H1 (cell line): ENCODE results near the gene PRAMEF12. TPM values are rescaled to one million over a fixed set of nuclear protein-coding genes. Genes with fewer than 3 reads are reported as not detected.

ENCODE experiments used
- CTCF ChIA-PET: fragments of 300-600 bp; sonication (Branson Sonifier 250); formaldehyde crosslinking; loops from one replicate; lab custom pipeline; 2021; ENCODE audit not compliant: partially characterized antibody; lab: Charles Lee
- POLR2A ChIA-PET: fragments of 300-600 bp; sonication (Branson Sonifier 250); formaldehyde crosslinking; loops from one replicate; lab custom pipeline; 2021; ENCODE audit warnings: inconsistent platforms; ENCODE audit not compliant: partially characterized antibody; lab: Charles Lee
- DNase-seq, 2 experiments: peaks; one replicate each; pipeline versions ENCODE4 v3.0.0 to v3.0.0-alpha.2; 2010 to 2022; ENCODE audit warnings: low spot score in 2 of 2, low read depth in 1 of 2, mixed read lengths in 1 of 2
- FAIRE-seq: peaks from 2 replicates; lab custom pipeline; 2011; peaks lifted over from hg19 to GRCh38; lab: Jason Lieb, UNC
- H2AFZ ChIP-seq: 2 replicates; pipeline ENCODE4 v1.8.1; 2012; ENCODE audit warnings: low read length, inconsistent platforms
- H2AK5ac ChIP-seq: 2 replicates; pipeline ENCODE4 v1.6.1; 2013; ENCODE audit warnings: low read depth, low read length
- H2BK120ac ChIP-seq: replicated peaks from 2 replicates; pipeline ENCODE3; 2013; ENCODE audit warnings: low read depth, low read length, inconsistent platforms
- H2BK12ac ChIP-seq: 2 replicates; pipeline ENCODE4 v1.6.1; 2013; ENCODE audit warnings: low read depth, low read length
- H2BK15ac ChIP-seq: 2 replicates; pipeline ENCODE4 v1.6.1; 2013; ENCODE audit warnings: low read length
- H2BK20ac ChIP-seq: 2 replicates; pipeline ENCODE4 v1.6.1; 2013; ENCODE audit warnings: low read length
- H2BK5ac ChIP-seq: 2 replicates; pipeline ENCODE4 v1.6.1; 2013; ENCODE audit warnings: low read depth, low read length
- H3K14ac ChIP-seq: 2 replicates; pipeline ENCODE4 v1.6.1; 2013; ENCODE audit warnings: inconsistent platforms; ENCODE audit not compliant: insufficient read length
- H3K18ac ChIP-seq: 2 replicates; pipeline ENCODE4 v1.6.1; 2013; ENCODE audit warnings: low read length; ENCODE audit errors: extremely low read depth
- H3K23ac ChIP-seq: 2 replicates; pipeline ENCODE4 v1.6.1; 2013; ENCODE audit warnings: inconsistent platforms; ENCODE audit not compliant: insufficient read length
- H3K23me2 ChIP-seq: 2 replicates; pipeline ENCODE4 v1.6.1; 2013; ENCODE audit warnings: low read depth, low read length
- H3K27ac ChIP-seq: 2 replicates; pipeline ENCODE4 v1.6.1; 2011; ENCODE audit warnings: low read depth, low read length, inconsistent platforms
- H3K27me3 ChIP-seq, 4 experiments: replicated peaks in 1 of 4; 1 replicate in 1 of 4; 2 replicates in 3 of 4; pipeline versions ENCODE4 v1.6.1 to v1.8.1; 2011 to 2013; ENCODE audit warnings: low read length in 3 of 4, mild to moderate bottlenecking in 3 of 4, inconsistent platforms in 2 of 4, mixed read lengths in 2 of 4, moderate library complexity in 1 of 4; ENCODE audit not compliant: control insufficient read depth in 3 of 4, insufficient read depth in 3 of 4; ENCODE audit errors: extremely low read depth in 1 of 4
- H3K36me3 ChIP-seq, 4 experiments: 2 replicates each; pipeline versions ENCODE4 v1.6.1 to v1.8.1; 2011 to 2013; ENCODE audit warnings: mild to moderate bottlenecking in 4 of 4, low read length in 3 of 4, moderate library complexity in 2 of 4, control low read depth in 1 of 4, inconsistent platforms in 1 of 4; ENCODE audit not compliant: insufficient read depth in 4 of 4, control insufficient read depth in 2 of 4
- H3K4ac ChIP-seq: replicated peaks from 2 replicates; pipeline ENCODE3; 2013; ENCODE audit warnings: low read length, low read depth, mixed read lengths, inconsistent platforms; ENCODE audit not compliant: insufficient read length
- H3K4me1 ChIP-seq, 4 experiments: replicated peaks in 1 of 4; 1 replicate in 1 of 4; 2 replicates in 3 of 4; pipeline versions ENCODE4 v1.6.1 to v1.8.1; 2011 to 2013; ENCODE audit warnings: low read length in 3 of 4, inconsistent platforms in 2 of 4, mixed read lengths in 1 of 4; ENCODE audit not compliant: insufficient read depth in 4 of 4, control insufficient read depth in 3 of 4
- H3K4me2 ChIP-seq, 2 experiments: 2 replicates each; pipeline versions ENCODE4 v1.6.1 to v1.8.1; 2011 to 2013; ENCODE audit warnings: low read depth in 2 of 2, low read length in 2 of 2, control low read depth in 1 of 2, inconsistent platforms in 1 of 2, mild to moderate bottlenecking in 1 of 2; ENCODE audit not compliant: insufficient read depth in 1 of 2
- H3K4me3 ChIP-seq, 4 experiments: fragments of 200-600, 300-600 bp in 1 of 4; sonication (generic), shearing (Covaris generic), sonication (Bioruptor Twin) in 1 of 4; 2 replicates each; pipeline versions ENCODE4 v1.5.1 to v1.8.1; 2011 to 2016; ENCODE audit warnings: low read length in 4 of 4, low read depth in 3 of 4, control low read depth in 2 of 4, inconsistent platforms in 2 of 4, mild to moderate bottlenecking in 2 of 4, mixed read lengths in 1 of 4, moderate library complexity in 1 of 4; ENCODE audit not compliant: insufficient read depth in 2 of 4; ENCODE audit errors: extremely low read depth in 1 of 4
- H3K56ac ChIP-seq: replicated peaks from 2 replicates; pipeline ENCODE3; 2013; ENCODE audit warnings: low read depth, mild to moderate bottlenecking, mixed read lengths, low read length, inconsistent platforms; ENCODE audit not compliant: insufficient read length
- H3K79me1 ChIP-seq: 2 replicates; pipeline ENCODE4 v1.6.1; 2013; ENCODE audit warnings: low read depth, low read length, control low read depth
- H3K79me2 ChIP-seq, 2 experiments: 2 replicates each; pipeline versions ENCODE4 v1.6.1 to v1.8.1; 2012 to 2013; ENCODE audit warnings: low read length in 2 of 2, mild to moderate bottlenecking in 2 of 2, inconsistent platforms in 1 of 2; ENCODE audit not compliant: insufficient read depth in 2 of 2, control insufficient read depth in 1 of 2
- H3K9ac ChIP-seq, 4 experiments: replicated peaks in 1 of 4; 1 replicate in 1 of 4; 2 replicates in 3 of 4; pipeline versions ENCODE4 v1.6.1 to v1.8.1; 2011 to 2013; ENCODE audit warnings: low read depth in 3 of 4, low read length in 3 of 4, control low read depth in 2 of 4, mild to moderate bottlenecking in 2 of 4, moderate library complexity in 2 of 4, inconsistent platforms in 1 of 4; ENCODE audit errors: extremely low read depth in 1 of 4
- H3K9me3 ChIP-seq, 2 experiments: 2 replicates each; pipeline versions ENCODE4 v1.6.1 to v1.8.1; 2012 to 2013; ENCODE audit warnings: mild to moderate bottlenecking in 2 of 2, moderate library complexity in 2 of 2, control low read depth in 1 of 2, inconsistent platforms in 1 of 2, low read depth in 1 of 2, low read length in 1 of 2, mixed read lengths in 1 of 2; ENCODE audit not compliant: insufficient read depth in 2 of 2
- H4K20me1 ChIP-seq, 2 experiments: replicated peaks in 1 of 2; 2 replicates each; pipeline versions ENCODE3 to v1.8.1; 2011 to 2013; ENCODE audit warnings: inconsistent platforms in 2 of 2, low read length in 2 of 2, mild to moderate bottlenecking in 1 of 2; ENCODE audit not compliant: insufficient read depth in 2 of 2, control insufficient read depth in 1 of 2
- H4K5ac ChIP-seq: 2 replicates; pipeline ENCODE4 v1.6.1; 2013; ENCODE audit warnings: low read length, low read depth, mixed read lengths, inconsistent platforms; ENCODE audit not compliant: insufficient read length
- H4K8ac ChIP-seq: 2 replicates; pipeline ENCODE4 v1.8.0; 2013; ENCODE audit warnings: mild to moderate bottlenecking, moderate library complexity, low read length, inconsistent platforms; ENCODE audit not compliant: insufficient read depth; ENCODE audit errors: extremely low read depth
- H4K91ac ChIP-seq: replicated peaks from 2 replicates; pipeline ENCODE3; 2013; ENCODE audit warnings: low read length, mixed read lengths, inconsistent platforms; ENCODE audit not compliant: insufficient read length
- ASH2L ChIP-seq: fragments of 200-600, 300-600 bp; sonication (generic); IDR thresholded peaks from one replicate; pipeline ENCODE4 v1.7.1; 2017; ENCODE audit warnings: low read length
- CBX8 ChIP-seq: fragments of 300-800, 300-1000 bp; sonication (generic); IDR thresholded peaks from 2 replicates; pipeline ENCODE4 v1.7.1; 2016; ENCODE audit warnings: low read depth, low read length, borderline replicate concordance
- GABPA ChIP-seq: IDR thresholded peaks from 2 replicates; pipeline ENCODE4 v1.6.1; 2011; ENCODE audit warnings: mild to moderate bottlenecking, low read length, moderate library complexity, borderline replicate concordance; ENCODE audit not compliant: insufficient read depth
- GTF2F1 ChIP-seq: IDR thresholded peaks from 2 replicates; pipeline ENCODE4 v1.6.1; 2012; ENCODE audit warnings: low read depth, low read length, improper control_type of control experiment, borderline replicate concordance
- JUND ChIP-seq: IDR thresholded peaks from 2 replicates; pipeline ENCODE4 v1.6.1; 2011; ENCODE audit warnings: mild to moderate bottlenecking, improper control_type of control experiment, low read length
- NRF1 ChIP-seq: IDR thresholded peaks from 2 replicates; pipeline ENCODE4 v1.6.1; 2011; ENCODE audit warnings: mild to moderate bottlenecking, low read depth, low read length, improper control_type of control experiment
- POLR2A ChIP-seq, 2 experiments: IDR thresholded peaks; 1 replicate in 1 of 2; 2 replicates in 1 of 2; pipeline ENCODE4 v1.6.1; 2011; ENCODE audit warnings: low read depth in 2 of 2, low read length in 2 of 2, mild to moderate bottlenecking in 2 of 2; ENCODE audit errors: control extremely low read depth in 1 of 2
- POLR2AphosphoS5 ChIP-seq: IDR thresholded peaks from 2 replicates; pipeline ENCODE4 v1.6.1; 2011; ENCODE audit warnings: low read depth, low read length
- RAD21 ChIP-seq, 2 experiments: IDR thresholded peaks in 1 of 2; conservative IDR thresholded peaks in 1 of 2; 2 replicates each; pipeline ENCODE4 v1.6.1; 2011; ENCODE audit warnings: low read depth in 2 of 2, low read length in 2 of 2, improper control_type of control experiment in 1 of 2, inconsistent platforms in 1 of 2, mild to moderate bottlenecking in 1 of 2, moderate library complexity in 1 of 2
- RBBP5 ChIP-seq: IDR thresholded peaks from 2 replicates; pipeline ENCODE4 v1.7.1; 2012; ENCODE audit warnings: low read depth, mild to moderate bottlenecking, inconsistent platforms, low read length, moderate library complexity, borderline replicate concordance
- SIRT6 ChIP-seq: IDR thresholded peaks from one replicate; pipeline ENCODE4 v1.7.1; 2012; ENCODE audit warnings: low read length, inconsistent platforms
- SP2 ChIP-seq: IDR thresholded peaks from 2 replicates; pipeline ENCODE4 v1.6.1; 2012; ENCODE audit warnings: mild to moderate bottlenecking, low read length, inconsistent platforms
- SUZ12 ChIP-seq: fragments of 200-600 bp; sonication (generic); IDR thresholded peaks from 2 replicates; pipeline ENCODE4 v1.6.1; 2012; ENCODE audit warnings: mild to moderate bottlenecking, inconsistent platforms, low read length, moderate library complexity, mixed read lengths
- TCF12 ChIP-seq: IDR thresholded peaks from 2 replicates; pipeline ENCODE4 v1.6.1; 2011; ENCODE audit warnings: low read depth, mild to moderate bottlenecking, low read length
- WGBS, 2 experiments: shearing (Covaris generic) in 1 of 2; methylation state at CpG; one replicate each; pipeline versions ENCODE4 v1.1.6 to v1.1.7; 2013 to 2015; ENCODE audit warnings: low lambda C conversion rate in 2 of 2, mixed read lengths in 2 of 2, inconsistent platforms in 1 of 2, low coverage in 1 of 2, missing lambda C conversion rate in 1 of 2; ENCODE audit not compliant: insufficient replicate concordance in 2 of 2, insufficient coverage in 1 of 2, insufficient read length in 1 of 2; ENCODE audit errors: extremely low coverage in 1 of 2, missing lambda C conversion rate in 1 of 2; 5-methylcytosine and 5-hydroxymethylcytosine counted together
- polyA plus RNA-seq, 7 experiments: library from polyadenylated mRNA; depleted of rRNA in 3 of 7; stranded (reverse) in 5 of 7; unstranded in 2 of 7; fragments of >200 nt in 5 of 7; fragments of 200-250 nt in 2 of 7; gene quantifications; 1 replicate in 5 of 7; 2 replicates in 1 of 7; 4 replicates in 1 of 7; pipeline versions ENCODE4 v1.2.1 to v1.2.3, GENCODE V29; 2011 to 2013; ENCODE audit warnings: missing spikeins in 2 of 7, mixed read lengths in 2 of 7
- total RNA-seq: library from RNA; stranded (reverse); fragmentation: NEBNext Ultra II Directional; extraction: Animal tissue kit (Norgen Biotek cat#: 25700); gene quantifications from 2 replicates; pipeline ENCODE4 v1.2.1, GENCODE V29; 2021

The PRAMEF12 gene
- total and polyA plus RNA-seq, 2 of the 8 experiments (the other 6 are each of a cell fraction or from before 2014, with no cell fraction given), result not detected

DNA sequence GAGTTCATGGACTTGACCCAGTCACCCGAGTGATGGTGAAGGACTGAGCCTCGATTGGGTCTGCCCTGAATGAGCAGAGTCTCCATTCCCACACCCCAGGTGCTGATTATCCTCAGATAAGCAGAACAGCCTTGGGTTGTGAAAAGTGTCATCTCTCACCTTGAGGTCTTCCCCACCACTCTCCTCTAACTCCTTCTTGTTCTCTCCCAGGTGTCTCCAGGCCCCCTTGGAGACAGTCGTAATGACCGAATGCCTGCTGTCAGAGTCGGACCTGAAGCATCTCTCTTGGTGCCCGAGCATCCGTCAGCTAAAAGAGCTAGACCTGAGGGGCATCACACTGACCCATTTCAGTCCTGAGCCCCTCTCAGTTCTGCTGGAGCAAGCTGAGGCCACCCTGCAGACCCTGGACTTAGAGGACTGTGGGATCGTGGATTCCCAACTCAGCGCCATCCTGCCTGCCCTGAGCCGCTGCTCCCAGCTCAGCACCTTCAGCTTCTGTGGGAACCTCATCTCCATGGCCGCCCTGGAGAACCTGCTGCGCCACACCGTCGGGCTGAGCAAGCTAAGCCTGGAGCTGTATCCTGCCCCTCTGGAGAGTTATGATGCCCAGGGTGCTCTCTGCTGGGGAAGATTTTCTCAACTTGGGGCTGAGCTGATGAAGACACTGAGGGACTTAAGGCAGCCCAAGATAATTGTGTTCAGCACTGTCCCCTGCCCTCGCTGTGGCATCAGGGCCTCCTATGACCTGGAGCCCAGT lies 3.4 kb downstream of the PRAMEF12 start:
- Histone ChIP-seq H3K79me1 (no peaks in the 10 kb centered on the region), H3K36me3 (no peaks in the 10 kb centered on the region), H3K9me3 (no peaks in the 10 kb centered on the region), H3K4me1 (no peaks in the 10 kb centered on the region; a peak in 1 of 7 replicates), H3K79me2 (no peaks in the 10 kb centered on the region), H2BK12ac (no peak overlapping the region), H4K20me1 (no peaks in the 10 kb centered on the region), H3K23me2 (no peaks in the 10 kb centered on the region), H3K4me3 (no peak overlapping the region), H2AK5ac (no peak overlapping the region), H2BK120ac (no peak overlapping the region), H3K14ac (no peak overlapping the region), H2BK15ac (no peak overlapping the region), H4K8ac (no peak overlapping the region), H3K23ac (no peak overlapping the region), H3K56ac (no peak overlapping the region), H4K5ac (no peak overlapping the region), H3K4ac (no peak overlapping the region), H3K9ac (no peak overlapping the region), H4K91ac (no peak overlapping the region), H3K27me3 (no peaks in the 10 kb centered on the region), H2AFZ (no peak overlapping the region), H3K27ac (no peak overlapping the region), H3K18ac (no peak overlapping the region), H3K4me2 (no peak overlapping the region), H2BK20ac (no peak overlapping the region), H2BK5ac (no peak overlapping the region)
- CTCF ChIA-PET, result interaction anchor here (0.5 to 1.5 kb wide), 3 partner anchors 15 to 1059 kb away, joined by 3 to 7 read pairs (median 5); no protein-coding TSS in a partner anchor
- POLR2A ChIA-PET, result no interaction called here
- DNase-seq, result no peak
- WGBS, 2 experiments, result 89% methylated on average over 12 of the region's 15 CpGs; no CpG with 5 or more reads in 1 of the 2 experiments
- FAIRE-seq, result no peak
- TF ChIP-seq POLR2A (IDR thresholded peaks at IDR 0.05; ENCODE audit: control extremely low read depth in 1 of 2, low read depth in 2 of 2, low read length in 2 of 2), result no peak
- no peak for TF ChIP-seq RAD21 (IDR thresholded peaks at IDR 0.05 in 1 of 2, conservative IDR thresholded peaks at IDR 0.05 in 1 of 2; ENCODE audit: low read depth in 2 of 2, low read length in 2 of 2)
- TF ChIP-seq GABPA, result no peak
- TF ChIP-seq SIRT6, result no peak
- no peak for TF ChIP-seq TCF12
- no peak for TF ChIP-seq NRF1
- no peak for TF ChIP-seq POLR2AphosphoS5
- TF ChIP-seq ASH2L, result no peak
- no peak for TF ChIP-seq RBBP5
- TF ChIP-seq JUND, result no peak
- TF ChIP-seq GTF2F1, result no peak
- no peak for TF ChIP-seq SUZ12
- TF ChIP-seq SP2, result no peak
- TF ChIP-seq CBX8, result no peak
